LoVo (cell line): Measurements from ENCODE around the gene ODAD4.
A peak's percentile ranks its signal among the peaks of the same experiment; 100 is the strongest.
"Not testable (repeated sequence)": the region's sequence is repeated elsewhere in the genome, so short reads cannot be mapped to it uniquely, and the experiment has no call there.

Experiments used
- DNase-seq: peaks from one replicate; pipeline ENCODE4 v3.0.0-alpha.2; 2016; ENCODE audit warnings: low spot score

The ODAD4 gene

GRCh38 chr17:41914358-41914766 lies 16.1 kb upstream of the ODAD4 start:
- no peak for DNase-seq

- DNase-seq: no peak
Measured at GRCh38 chr17:41915020-41915419, 15.4 kb upstream of the ODAD4 start.

DNA sequence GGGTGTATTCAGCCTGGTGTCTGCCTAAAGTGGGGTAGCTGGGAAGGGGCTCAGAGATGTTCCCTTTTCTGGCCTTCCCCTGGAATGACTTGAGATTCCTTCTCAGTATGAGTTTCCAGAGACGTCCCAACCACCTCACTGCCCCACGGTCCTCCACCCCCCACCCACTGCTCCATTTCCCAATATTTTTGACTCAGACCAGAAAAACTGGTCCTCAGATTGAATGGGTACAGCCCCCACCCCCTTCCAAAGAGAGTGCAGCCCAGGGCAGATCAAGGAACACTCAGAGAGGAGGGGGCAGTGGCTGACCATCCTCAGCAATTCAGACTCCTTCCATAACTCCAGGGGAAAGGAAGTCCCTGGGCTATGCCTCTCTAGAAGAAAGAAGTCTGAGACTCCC lies 14.9 kb upstream of the ODAD4 start:
- DNase-seq: no peak

DNA sequence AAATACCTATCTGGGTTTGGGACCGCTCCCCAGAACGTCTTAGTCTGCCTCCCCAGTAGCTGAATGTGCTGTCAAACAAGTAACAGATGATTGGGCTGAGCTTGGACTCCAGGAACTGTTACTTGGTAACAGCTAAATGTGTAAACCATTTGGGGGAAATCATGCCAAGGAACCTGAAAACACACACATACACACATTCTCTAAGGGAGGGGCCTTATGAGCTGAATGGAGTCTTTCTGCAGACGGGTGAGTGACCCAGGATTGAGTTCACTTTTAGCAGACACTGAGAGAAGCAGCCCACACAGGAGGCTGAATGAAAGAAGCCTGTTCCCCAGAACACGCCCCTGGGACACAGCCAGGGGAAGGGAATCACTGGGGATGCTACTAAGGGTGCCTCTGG lies 13.2 kb upstream of the ODAD4 start:
- DNase-seq: no peak

DNA sequence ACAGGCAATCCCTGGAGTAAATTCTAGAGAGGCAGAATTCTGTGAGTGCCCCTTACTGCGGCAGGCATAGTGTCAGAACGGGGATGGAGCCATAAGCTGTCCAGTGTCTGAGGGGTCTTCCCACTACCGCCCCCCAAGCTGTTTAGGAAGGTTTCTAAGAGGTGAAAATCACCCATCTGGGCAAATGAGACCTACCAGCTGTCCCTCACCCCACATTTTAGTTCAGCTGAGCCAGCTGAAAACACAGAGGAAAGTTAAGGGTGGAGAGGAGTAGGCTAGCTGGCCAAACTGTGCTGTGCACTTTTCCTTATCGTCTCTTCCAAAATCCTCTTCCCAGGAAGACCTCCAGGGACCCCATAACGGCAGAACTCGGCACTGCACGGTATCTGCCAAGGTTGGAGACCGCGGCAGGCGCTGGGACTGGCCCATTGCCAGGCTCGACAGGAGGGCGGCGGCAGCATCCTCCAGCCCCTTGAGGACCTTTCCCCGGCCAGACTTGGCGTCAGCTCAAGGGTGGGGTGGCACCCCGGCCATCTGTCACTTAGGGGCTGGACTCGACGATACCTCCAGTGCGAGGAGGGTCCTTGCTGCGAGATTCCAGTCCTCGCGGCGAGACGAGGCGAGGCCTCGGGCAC lies 12.6 kb upstream of the ODAD4 start:
- peak; percentile 48 for DNase-seq

DNA sequence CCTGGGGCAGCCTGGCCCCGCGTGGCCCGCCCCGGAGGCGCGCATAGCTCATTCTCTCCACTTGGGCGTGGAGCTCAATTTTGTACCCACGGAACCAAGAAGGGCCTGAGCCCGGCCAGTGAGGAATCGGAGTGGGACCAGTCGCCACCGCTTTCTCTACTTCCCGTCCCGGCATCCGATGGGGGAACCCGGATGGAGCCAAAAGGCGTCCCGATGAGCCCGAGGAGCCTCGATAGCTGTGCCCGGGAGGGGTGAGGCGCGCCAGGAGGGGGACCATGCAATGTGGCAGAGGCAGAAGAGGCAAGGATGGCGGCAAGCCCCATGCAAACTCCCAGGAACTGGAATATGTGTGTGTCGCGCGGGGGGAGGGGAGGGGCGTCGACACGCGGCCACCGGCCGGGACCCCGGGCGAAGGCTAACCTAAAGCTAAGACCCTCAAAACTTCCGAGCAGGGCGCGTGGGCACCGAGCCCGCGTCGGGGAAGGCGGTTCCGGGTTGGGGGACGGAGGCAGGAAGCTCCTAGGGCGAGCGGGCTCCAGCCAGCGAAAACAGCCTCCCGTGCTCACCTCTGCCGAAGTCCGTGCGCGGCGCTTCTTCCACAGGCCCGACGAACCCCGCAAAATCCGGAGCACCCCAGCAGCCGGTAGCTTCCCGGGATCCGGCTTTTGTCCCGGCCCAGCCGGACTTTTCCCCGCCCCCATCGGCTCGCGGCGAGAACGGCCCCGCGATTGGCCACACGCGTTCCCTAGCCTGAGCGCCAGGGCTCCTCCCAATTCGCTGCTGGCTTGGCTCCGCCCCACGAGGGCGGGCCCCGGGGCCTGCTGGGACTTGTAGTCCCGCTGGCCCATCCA lies 11.9 kb upstream of the ODAD4 start, which contains the start of gene ACLY:
ACLY (minus strand) TSS at position 638 of the 851 bp plus-strand sequence. CDS start 5,078 bp downstream, outside the sequence.
- DNase-seq: peak; percentile 98

- peak; percentile 66 for DNase-seq
Measured at GRCh38 chr17:41919165-41919817, 11.1 kb upstream of the ODAD4 start.

DNA sequence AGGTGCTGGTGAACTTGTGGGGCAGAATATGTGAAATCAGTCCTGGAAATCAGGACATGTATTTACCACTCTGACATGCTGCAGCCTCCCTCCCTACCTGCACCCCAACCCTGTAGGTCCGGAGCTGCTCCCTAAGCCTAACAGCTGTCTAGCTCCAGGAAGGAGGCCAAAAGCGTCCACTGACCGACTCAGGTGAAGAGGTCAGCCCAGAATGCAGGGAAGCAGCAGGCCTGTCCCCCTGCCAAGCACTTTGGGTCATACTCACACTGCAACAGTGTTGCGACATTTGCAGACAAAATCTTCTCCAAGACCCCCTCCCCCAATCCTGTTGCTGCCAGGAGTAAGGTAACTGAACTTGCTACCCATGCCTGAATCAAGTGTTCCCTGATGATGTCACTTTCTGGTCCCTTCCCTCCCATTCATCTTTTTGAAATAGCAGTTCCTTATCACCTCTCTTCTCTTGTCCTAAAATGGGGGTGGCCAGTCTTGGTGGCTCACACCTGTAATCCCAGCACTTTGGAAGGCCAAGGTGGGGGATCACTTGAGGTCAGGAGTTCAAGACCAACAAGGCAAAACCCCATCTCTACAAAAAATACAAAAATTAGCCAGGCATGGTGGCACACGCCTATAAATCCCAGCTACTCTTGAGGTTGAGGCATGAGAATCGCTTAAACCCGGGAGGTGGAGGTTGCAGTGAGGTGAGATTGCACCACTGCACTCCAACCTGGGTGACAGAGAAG lies 10.4 kb upstream of the ODAD4 start:
- DNase-seq: no peak

DNA sequence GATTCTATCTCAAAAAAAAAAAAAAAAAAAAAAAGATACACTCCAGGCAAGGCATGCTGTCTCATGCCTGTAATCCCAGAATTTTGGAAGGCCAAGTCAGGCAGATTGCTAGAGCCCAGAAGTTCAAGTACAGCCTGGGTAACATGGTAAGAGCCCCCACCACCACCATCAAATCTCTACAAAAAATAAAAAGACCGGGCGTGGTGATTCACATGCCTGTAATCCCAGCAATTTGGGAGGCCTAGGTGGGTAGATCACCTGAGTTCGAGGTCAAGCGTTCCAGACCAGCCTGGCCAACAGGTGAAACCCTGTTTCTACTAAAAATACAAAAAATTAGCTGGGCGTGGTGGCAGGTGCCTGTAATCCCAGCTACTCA lies 9.8 kb upstream of the ODAD4 start:
- no peak for DNase-seq

DNA sequence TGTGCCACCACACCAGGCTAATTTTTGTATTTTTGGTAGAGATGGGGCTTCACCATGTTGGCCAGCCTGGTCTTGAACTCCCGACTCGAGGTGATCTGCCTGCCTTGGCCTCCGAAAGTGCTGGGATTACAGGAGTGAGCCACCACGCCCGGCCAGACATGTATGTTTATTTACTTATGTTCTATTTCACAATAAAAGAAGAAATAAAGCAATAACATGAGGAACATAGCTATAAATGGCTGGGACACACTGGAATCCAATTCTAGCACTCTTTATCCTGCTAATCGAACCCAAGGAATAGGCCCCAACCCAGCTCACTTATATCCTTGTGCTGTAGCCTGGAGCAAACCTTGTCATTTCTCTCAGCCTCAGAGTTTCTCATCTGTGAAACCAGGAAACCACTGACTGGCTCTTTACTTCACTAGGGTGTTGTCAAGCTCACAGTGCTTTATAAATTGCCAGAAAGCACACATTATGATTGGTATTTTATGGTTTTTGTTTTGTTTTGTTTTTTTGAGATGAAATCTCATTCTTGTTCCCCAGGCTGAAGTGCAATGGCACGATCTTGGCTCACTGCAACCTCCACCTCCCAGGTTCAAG lies 4.3 kb upstream of the ODAD4 start:
- no peak for DNase-seq

- no peak for DNase-seq
Measured at GRCh38 chr17:41928693-41929251, 1.6 kb upstream of the ODAD4 start.

GRCh38 chr17:41930833-41931156 lies 378 bp downstream of the ODAD4 start:
- not testable (repeated sequence) for DNase-seq

DNA sequence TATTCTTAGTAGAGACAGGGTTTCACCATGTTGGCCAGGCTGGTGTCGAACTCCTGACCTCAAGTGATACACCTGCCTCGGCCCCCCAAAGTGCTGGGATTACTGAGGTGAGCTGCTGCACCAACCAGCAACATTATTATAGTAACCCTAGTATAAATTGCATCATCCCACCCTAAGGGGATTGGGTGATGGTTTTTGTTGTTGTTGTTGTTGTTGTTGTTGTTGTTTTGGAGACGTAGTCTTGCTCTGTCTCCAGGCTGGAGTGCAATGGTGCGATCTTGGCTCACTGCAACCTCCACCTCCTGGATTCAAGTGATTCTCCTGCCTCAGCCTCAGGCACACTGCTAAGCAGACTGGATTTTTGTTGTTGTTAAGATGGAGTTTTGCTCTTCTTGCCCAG lies 1.3 kb downstream of the ODAD4 start:
- not testable (repeated sequence) for DNase-seq

DNA sequence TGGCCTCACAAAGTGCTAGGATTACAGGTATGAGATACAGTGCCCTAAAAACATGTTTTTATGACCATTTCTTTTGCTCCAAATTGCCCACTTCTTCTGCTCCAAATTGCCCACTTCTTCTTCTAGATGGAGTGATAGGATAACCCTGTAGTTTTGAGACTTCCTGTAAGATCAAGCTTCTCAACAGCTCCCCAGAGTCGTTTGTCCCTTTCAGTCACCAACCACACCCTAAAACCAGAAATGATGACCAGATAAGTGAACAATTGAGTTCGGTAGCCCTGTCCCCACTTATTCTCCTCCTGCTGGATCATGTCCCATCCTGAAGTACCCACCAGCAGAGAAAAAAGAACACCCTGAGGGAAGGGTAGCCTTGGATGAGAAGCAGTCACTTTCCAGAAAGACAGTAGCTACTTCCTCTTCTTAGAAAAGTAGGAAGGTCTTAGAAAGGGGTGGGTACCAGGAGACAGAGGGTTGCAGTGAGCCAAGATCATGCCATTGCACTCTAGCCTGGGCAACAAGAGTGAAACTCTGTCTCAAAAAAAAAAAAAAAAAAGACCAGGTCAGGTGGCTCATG lies 2.5 kb downstream of the ODAD4 start:
- DNase-seq: no peak

DNA sequence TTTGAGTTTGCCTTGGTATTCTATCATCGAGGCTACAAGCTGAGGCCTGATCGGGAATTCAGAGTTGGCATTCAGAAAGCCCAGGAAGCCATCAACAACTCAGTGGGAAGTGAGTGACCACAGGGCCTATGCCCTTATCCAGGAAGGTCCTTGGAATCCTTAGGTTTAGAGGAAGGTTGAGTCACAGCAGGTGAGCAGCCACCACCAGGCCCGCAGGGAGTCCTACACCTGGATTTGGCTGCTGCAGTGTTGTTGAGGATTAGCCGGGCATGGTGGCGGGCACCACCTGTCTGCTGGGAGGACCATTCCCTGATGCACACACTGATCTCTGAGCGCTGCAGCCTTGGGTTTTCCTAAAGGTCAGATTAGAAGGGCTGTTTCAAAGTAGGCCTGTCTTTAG lies 5.2 kb downstream of the ODAD4 start:
- no peak for DNase-seq

DNA sequence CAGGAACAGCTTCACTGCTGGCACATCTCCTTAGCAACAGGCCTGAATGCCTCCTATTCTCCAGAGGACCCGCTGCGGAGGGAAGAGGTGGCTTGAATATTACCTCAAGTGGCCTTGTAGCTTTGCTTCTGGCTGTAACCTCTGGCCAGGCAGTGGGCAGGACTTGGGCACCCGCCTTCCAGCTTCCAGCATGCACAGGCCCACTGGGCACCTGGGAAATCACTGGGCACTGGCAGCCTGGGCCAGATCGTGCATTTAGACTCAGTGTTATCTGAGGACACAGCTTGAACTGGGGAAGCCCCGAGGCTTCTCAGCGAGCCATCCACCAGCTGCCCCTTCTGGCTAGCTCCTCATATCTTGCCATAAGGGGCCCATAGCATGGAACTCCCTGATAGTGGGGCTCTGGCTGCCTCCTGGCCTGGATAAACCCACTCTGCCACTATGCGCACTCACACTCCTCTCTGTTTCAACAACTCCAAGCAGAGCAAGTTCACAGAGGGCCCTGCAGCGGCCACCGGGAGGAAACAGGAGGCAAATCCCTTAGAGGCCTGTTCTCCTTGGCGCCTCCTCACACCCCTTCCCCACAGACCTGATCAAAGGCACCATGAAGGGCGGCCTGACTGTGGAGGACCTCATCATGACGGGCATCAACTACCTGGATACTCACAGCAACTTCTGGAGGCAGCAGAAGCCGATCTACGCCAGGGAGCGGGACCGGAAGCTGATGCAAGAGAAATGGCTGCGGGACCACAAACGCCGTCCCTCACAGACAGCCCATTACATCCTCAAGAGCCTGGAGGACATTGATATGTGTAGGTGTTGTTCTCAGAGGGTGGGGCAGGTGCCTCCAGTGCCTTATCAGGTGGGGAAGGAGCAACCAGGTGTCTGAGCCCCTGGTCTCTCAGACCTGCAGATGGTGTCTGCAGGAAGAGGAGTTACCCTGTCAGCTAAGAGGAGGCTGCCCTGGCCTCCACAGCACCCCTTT lies 7.8 kb downstream of the ODAD4 start:
- DNase-seq: no peak

DNA sequence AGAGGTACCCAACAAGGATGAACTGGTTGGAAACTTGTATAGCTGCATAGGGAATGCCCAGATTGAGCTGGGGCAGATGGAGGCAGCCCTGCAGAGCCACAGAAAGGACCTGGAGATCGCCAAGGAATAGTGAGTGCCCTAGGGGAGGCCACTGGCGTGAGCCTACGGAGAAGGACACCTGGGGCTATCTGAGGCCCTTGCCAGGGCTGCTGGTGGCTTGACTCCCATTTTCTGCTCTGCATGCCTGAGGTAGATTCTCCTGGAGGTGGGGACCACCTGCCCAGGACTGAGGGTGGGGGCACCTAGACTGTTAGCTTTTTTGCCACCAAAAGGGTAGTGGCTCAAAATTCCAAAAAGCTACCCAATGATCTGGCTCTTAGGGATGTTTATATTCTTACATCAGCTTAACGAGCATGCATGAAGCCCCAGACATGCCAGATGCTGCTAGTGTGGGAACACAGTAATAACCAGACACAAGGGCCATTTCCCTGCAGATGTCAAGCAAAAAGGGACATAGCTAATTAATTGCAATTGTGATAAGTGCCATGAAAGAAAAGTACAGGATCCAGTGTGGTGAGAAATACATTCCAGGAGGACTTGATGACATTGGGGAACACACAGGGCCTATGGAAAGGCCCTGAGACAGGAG lies 8.8 kb downstream of the ODAD4 start:
- no peak for DNase-seq

DNA sequence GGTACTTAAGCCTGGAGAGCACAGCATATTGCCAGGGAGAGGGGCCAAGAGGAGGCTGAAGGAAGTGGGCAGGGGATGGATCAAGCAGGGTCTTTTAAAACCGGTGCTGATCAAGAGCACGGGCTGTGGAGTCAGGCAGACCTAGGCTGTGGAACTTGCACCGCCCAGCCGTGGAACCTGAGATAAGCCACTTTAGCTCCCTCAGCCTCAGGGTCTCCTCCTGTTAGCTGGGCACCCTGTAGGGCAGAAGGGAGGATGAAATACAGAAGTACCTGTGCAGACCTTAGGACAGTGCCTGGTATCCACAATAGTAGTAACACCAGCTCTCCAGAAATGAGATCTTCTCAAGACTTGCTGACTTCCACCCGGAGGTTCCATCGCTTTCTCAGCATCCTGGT lies 9.3 kb downstream of the ODAD4 start:
- DNase-seq: no peak

- no peak for DNase-seq
Measured at GRCh38 chr17:41941168-41941567, 10.8 kb downstream of the ODAD4 start.
